Fibroblast of skin of right biceps (primary cell): Measurements from ENCODE around the gene SHMT1.
"Not testable (repeated sequence)": the region's sequence is repeated elsewhere in the genome, so short reads cannot be mapped to it uniquely, and the experiment has no call there.

Experiments
- DNase-seq: peaks from one replicate; pipeline ENCODE4 v3.0.0-alpha.2; 2013

SHMT1 gene

DNA sequence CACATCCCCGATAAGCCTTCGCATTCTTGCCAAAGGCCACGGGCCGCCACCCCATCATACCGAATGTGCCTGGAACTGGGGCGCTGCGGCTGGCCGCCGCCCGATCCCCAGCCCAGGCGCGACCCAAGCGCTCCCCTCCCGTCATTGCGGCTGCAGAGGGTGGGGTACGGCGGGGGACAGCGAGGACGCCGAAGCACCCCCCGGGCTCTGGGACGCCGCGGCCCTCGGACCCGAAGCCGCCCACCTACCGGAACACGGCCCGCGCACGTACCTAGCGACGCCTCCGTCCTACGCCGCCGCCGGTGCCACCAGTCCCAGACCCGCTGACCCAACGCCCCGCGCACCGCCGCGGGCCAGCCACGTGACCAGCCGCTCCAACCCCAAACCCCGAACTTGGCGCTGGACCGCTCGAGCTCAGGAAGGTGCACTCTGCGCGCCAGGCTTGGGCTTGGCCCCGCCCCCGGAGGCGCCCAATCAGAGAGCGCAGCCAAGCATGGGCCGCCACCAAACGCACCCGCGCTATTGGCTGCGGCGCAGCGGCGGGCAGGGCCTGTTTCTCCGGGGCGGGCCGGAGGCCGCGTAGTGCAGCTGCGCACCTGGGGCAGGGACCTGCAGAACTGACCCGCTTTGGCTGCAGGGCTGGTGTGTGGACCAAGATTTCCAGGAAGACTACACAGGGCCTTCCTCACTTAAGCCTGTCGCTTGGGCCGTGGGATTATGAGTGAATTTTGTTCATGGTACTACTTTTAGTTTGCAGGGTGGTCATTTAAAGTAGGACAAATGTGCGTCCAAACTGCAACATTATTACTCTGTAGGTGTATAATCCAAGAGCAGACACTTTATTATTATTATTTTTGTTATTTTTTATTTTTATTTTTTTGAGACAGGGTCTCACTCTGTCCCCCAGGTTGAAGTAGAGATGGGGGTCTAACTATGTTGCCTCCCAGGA, at the start of gene SHMT1:
SHMT1 (minus strand) TSS at position 450 of the 949 bp plus-strand sequence. CDS start 7,569 bp downstream, outside the sequence.
- peak; percentile 86 for DNase-seq

- DNase-seq, result not testable (repeated sequence)
Measured at GRCh38 chr17:18412001-18412538, 48.7 kb upstream of the SHMT1 start.

GRCh38 chr17:18411377-18411864, 48.1 kb upstream of the SHMT1 start:
- peak; percentile 63 for DNase-seq

- peak; percentile 30 for DNase-seq
Measured at GRCh38 chr17:18410736-18411135, 47.4 kb upstream of the SHMT1 start.

DNA sequence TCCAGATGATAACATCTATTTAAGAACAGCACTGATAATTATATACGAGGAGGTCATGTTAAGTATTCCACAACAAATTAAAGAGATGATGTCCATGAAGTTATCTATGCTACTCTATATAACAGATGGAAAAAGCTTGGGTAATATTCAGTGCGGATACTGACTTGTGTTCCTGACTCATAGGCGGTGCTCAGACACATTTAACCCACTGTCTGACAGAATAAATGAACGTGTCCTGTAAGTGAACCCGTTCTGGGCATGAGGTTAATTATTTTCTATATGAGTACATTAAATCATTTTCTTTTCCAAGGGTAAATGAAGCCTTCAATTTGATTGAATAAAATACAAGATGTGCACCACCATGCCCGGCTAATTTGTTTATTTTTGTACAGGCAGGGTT, 46.0 kb upstream of the SHMT1 start:
- peak; percentile 31 for DNase-seq

DNA sequence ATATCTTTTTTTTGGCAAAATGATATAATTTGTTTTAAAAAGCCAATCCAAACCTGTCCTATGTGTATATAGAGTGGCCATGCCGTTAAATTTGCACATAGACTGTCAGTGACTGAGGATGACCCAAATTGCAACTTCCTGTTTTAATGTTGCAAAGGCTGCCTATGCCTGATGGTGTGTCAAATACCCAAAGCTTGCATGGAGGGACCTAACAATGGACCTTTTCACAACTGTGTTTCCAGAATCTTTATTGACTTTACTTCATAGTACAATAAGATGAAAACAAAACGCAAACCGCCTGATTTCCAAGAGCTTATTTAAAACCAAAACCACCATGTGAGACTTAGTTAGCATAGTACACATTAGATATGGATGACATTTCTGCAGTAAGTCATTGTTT, 45.6 kb upstream of the SHMT1 start:
- DNase-seq, result not testable (repeated sequence)

- not testable (repeated sequence) for DNase-seq
Measured at GRCh38 chr17:18403604-18404003, 40.3 kb upstream of the SHMT1 start.

DNA sequence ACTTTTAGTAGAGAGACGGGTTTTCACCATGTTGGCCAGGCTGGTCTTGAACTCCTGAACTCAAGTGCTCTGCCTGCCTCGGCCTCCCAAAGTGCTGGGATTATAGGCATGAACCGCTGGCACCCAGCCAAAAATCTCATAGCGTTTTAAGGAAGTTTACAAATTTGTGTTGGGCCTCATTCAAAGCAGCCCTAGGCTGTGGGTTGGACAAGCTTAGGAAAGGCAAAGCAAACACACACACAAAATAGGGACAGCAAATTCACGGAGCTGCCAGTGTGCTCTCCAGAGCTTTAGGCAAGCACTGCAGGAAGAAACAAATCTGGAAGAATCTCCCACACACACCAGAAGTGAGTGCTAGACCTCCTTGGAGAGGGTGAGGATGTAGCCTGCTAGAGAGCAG, 39.8 kb upstream of the SHMT1 start:
- DNase-seq, result not testable (repeated sequence)

DNA sequence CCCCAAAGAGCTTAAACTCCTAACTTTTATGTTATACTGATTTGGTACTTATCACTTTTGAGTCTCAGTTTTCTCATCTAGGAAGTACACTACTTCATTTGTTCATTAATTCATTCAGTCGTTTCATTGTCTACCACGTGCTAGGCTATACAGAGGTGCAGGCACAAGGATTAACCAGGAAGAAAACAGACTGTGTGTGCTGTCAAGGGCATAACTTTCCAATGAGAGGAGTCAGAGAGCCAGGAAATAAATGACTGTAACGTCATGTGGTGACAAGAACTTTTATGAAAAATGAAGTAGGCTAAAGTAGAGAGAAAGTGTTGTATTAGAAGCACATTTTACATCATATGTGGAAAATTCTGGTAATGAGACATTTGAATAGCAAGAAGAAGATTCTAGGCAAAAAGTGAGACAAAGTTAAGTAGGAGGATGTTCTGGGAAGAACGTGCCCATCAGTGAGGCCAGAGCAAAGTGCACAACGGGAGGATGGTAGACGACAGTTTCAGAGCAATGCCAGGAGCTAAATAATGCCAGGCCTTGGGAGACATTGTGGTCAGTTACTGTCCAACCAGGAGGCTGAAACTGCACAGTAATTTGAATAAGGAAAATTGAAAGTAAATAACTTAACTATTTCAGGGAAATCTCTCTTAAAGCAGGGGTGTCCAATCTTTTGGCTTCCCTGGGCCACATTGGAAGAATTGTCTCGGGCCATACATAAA, 38.7 kb upstream of the SHMT1 start:
- not testable (repeated sequence) for DNase-seq

GRCh38 chr17:18388728-18389127, 25.4 kb upstream of the SHMT1 start:
- not testable (repeated sequence) for DNase-seq

GRCh38 chr17:18388266-18388665, 24.9 kb upstream of the SHMT1 start:
- DNase-seq, result not testable (repeated sequence)

DNA sequence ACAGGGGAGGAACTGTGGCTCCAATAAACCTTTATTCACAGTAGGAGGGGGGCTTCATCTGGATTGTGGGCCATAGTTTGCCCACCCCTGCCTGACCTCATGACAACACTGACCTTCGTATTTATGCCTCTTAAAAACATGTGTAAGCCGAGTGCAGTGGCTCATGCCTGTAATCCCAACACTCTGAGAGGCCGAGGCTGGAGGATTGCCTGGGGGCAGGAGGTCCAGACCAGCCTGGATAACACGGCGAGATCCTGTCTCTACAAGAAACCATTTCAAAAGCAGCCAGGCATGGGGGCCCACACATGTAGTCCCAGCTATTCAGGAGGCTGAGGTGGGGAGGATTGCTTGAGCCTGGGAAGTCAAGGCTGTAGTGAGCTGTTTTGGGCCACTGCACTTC, 24.2 kb upstream of the SHMT1 start:
- DNase-seq, result not testable (repeated sequence)

DNA sequence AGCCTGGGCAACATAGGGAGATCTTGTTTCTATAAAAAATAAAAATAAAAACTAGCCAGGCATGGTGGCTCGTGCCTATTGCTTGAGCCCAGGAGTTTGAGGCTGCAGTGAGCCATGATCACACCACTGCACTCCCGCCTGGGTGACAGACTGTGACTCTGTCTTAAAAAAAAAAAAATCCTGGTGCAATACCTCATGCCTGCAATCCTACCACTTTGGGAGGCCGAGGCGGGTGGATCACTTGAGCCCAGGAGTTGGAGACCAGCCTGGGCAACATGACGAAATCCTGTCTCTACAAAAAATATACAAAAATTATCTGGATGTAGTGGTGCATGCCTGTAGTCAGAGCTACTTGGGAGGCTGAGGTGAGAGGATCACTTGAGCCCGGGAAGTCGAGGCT, 20.9 kb upstream of the SHMT1 start:
- DNase-seq, result not testable (repeated sequence)

GRCh38 chr17:18383079-18383481, 19.7 kb upstream of the SHMT1 start:
- DNase-seq, result not testable (repeated sequence)

- no peak for DNase-seq
Measured at GRCh38 chr17:18382441-18383078, 19.2 kb upstream of the SHMT1 start.

- DNase-seq, result no peak
Measured at GRCh38 chr17:18381953-18382245, 18.5 kb upstream of the SHMT1 start.

DNA sequence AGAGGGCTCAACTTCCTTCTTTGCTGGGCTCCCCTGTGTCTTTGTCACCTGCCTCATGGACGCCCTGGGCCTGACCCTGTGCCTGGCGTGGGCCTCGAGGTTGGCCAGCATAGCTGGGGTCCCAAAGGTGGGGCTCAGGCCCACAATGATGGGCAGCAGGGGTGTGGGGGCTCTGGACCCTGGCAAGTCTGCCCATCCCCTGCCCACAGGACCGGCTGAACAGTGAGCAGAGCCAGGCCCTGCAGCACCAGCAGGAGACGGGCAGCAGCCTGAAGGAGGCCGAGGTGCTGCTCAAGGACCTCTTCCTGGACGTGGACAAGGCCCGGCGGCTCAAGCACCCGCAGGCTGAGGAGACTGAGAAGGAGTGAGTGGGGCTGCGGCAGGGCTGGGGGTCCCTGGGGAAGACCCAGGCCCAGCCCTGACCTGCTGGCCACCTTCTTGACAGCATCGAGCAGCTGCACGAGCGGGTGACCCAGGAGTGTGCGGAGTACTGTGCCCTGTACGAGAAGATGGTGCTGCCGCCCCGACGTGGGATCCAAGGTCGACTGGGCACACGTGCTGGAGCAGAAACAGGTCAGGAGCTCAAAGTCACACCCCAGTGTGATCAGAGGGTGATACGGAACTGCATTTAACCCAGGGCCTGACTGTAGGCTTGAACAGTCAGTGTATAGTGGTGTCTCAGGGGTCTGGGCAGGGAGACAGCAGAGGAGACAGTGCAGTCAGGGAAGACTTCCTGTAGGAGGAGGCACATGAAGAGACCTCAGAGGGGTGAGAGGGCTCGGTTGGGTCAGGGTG, 18.0 kb upstream of the SHMT1 start:
- DNase-seq, result no peak

- no peak for DNase-seq
Measured at GRCh38 chr17:18380471-18381157, 17.3 kb upstream of the SHMT1 start.

DNA sequence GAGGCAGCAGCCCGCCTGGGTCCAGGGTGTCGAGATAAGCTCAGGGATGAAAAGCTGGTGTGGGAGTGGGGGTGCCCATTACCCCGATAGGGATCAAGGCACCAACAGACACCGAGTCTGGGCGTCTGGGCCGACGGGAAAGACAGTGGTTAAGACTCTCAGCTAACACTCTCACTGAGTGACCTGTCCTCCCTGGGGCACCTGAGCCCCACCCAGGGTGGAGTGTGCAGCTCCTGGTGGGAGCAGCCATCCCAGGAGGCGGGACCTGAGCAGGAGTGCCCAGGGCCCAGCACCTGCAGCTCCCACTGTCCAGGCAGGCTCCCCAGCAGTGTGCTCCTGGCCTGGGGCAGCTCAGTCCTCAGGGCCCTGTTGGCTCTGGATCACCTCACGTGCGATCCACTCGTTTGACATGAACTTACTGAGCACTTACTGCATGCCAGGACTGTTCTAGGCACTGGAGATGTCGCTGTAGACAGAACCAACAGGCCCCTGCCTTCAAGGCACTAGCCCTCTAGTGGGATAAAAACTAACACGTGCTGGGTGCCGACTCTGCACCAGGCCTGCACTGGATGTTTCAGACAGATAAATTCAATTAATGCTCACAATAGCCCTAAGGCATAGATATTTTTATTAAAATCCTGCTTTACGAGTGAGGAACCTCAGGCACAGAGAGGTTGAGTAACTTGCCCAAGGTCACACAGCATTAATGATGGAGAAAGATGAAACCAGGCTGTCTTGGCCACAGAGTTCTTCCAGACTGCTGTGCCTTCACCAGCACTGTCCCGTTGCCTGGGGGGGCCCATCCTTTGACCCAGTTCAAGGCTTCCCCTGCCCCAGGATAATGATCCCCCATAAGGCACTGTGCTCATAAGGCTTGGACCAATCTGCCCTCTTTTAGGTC, 16.1 kb upstream of the SHMT1 start:
- no peak for DNase-seq

GRCh38 chr17:18378614-18379013, 15.3 kb upstream of the SHMT1 start:
- DNase-seq, result not testable (repeated sequence)

DNA sequence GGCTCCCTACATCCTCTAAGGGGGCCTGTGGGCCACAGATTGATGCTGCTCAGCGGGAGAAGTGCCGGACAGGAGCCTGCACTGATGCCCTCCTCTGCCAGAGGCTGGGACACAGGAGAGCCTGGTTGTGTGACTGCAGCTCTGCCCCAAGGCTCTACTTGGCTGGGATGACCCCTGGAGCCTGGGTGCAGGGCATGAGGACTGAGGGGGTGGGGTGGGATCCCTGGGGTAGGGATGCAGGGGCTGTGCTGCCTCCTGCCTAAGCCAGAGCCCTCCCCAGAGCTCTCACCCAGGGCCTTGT, 14.8 kb upstream of the SHMT1 start:
- no peak for DNase-seq
